ENCODE data around the gene NFIB. TPM values are rescaled to one million over a fixed set of nuclear protein-coding genes. Genes with fewer than 3 reads are reported as not detected.

Gene NFIB
- total RNA-seq, 2 donors from 2014 or later: not detected

DNA sequence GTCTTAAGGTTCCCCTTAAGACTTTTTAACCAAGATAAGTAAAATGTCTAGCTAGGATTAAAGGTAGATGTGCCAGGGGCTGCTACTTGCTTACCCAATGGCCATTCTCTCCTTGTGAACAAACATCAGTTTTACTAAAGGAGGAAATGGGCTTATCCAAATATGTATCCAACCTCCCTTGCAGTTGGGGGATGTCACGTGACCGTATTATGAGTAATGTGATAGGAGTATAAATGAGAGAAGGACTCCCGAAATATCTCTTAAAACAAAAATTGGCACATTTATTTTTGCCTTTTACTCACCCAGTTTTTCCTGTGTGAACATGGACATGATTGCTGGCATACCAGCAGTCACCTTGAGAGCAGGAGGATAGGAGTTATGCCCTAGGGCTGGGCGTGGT lies 247.9 kb downstream of the NFIB start:
- DNase-seq (ENCODE audit: low spot score in 2 of 2) (no peak), ATAC-seq (no peak)
- Mint-ChIP-seq H3K9me3 (peaks cover 4 to 8% of the 10 kb centered on the region in 2 donors), H3K27ac (no peak overlapping the region), H3K36me3 (no peaks in the 10 kb centered on the region)

DNA sequence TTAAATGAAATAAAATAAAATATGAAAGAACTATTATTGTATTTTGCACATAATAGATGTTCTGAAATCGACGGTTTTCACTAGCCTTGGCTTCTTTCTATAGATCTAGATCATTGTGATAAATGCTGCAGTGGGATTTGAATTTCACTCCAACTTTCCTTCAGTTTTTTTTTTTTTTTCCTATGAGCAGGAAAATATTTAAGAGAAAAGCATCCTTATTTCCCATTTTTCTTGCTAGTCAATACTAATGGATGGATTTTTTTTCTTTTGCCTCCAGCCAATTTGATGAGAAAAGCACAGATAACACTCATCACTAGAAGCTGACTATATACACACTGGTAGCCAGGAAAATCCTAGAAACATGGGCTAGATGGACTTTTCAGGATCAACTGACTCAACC lies 249.0 kb downstream of the NFIB start:
- Mint-ChIP-seq H3K36me3 (no peaks in the 10 kb centered on the region), H3K27ac (no peak overlapping the region), H3K9me3 (peaks cover 4 to 7% of the 10 kb centered on the region in 2 donors)
- DNase-seq (ENCODE audit: low spot score in 2 of 2) (no peak), ATAC-seq (no peak)

DNA sequence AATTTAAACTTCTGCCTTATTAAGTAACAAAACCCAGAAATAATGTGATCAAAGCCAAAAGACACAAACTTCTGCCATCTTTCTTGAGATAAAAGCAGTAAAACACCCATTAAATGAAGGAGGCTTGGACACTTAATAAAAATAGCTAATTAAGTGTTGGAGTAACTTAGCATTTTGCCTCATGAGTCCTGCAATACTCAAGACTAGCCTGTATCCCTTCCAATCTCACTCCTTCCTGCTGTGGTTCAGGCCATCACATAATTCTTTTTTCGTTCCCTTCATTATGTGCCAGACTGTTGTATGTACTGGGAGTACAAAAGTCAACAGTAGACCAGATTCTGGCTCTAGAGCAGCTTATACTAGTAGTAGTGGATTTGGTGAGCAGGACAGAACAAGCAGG lies 250.2 kb downstream of the NFIB start:
- DNase-seq (ENCODE audit: low spot score in 2 of 2) (no peak), ATAC-seq (no peak)
- Mint-ChIP-seq H3K27ac (no peak overlapping the region), H3K9me3 (peaks cover 0 to 7% of the 10 kb centered on the region in 2 donors), H3K36me3 (no peaks in the 10 kb centered on the region)

DNA sequence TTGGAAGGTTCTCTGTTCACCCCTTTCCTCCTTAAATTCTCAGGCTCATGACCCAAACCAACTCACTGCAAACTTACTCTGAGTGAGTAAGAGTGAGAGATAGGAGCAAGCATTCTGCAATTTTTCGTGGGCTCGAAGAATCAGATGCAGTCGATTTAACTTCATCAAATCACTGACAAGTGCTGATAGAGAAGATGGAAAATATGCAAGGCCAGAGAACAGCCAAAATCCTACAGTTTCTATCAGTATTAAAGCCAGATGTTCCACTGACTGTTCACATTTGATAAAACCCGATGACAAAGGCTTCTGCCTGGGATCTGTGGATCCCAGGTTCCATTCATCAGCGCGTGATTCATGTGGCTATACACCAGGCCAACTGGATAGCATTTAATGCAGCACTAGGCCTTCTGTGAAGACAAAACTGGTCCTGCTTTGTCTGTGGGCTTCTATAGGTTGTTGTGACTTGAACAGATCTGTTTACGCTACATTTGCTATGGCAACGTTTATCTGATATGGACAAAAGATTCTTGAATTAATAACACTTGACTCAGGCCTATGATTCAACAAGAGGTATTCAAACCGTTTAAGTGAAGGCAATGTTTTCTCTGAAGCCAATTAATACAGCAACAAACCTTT lies 251.2 kb downstream of the NFIB start:
- no peak for ATAC-seq
- H3K36me3 Mint-ChIP-seq: no peaks in the 10 kb centered on the region
- no peak overlapping the region for H3K27ac Mint-ChIP-seq
- DNase-seq (ENCODE audit: low spot score in 2 of 2): no peak
- H3K9me3 Mint-ChIP-seq: peaks cover 0 to 7% of the 10 kb centered on the region in 2 donors

DNA sequence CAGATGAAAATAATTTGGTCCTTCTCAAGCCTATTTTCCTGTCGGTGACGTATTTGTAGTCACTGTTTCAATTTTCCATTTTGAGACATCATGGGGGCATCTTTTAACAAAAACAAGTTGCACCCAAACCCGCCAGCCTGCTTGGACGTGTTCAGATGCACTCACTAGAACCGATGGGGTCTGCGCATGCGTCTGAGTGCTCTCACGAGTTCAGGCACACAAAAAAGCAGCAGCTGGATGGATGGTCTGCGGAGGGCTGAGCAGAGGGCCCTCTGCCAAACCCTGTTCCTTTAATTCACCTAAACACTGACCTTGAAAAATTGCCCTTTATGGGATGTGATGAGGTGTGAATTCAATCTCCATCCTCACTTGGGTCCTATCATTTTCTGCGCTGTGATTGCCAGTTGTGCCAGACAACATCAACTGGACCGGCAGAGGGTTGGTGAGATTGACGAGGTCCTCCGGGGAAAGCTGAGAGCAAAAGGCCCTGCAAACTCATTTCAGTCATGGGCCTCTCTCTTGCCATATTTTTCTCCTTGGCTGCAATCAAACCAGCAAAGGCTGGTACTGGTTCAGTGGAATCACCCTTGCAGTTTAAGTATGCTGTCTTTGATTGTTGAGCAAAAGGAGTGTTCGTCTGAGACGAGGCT lies 251.9 kb downstream of the NFIB start:
- DNase-seq (ENCODE audit: low spot score in 2 of 2) (no peak), ATAC-seq (no peak)
- Mint-ChIP-seq H3K9me3 (peaks cover 0 to 7% of the 10 kb centered on the region in 2 donors), H3K36me3 (no peaks in the 10 kb centered on the region), H3K27ac (no peak overlapping the region)

DNA sequence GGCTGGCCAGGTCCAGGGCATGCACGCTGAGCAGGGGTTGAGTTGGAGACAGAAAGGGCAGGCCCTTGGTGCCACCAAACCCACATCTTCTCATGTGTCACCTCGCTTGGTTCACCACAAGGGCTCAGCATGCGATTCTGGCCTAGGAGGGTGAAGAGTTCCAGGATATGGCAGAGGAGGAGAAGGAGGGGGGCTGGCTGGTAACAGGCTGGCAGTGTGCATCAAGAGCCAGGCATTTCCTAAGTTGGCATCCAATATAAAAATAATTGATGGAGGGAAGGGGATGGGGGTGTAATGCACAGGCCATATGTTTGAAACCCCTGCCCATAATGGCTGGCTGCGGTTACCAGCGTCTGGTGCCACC lies 255.6 kb downstream of the NFIB start:
- DNase-seq (ENCODE audit: low spot score in 2 of 2) (no peak), ATAC-seq (no peak)
- peaks cover 0 to 4% of the 10 kb centered on the region in 2 donors for H3K9me3 Mint-ChIP-seq
- no peak overlapping the region for H3K27ac Mint-ChIP-seq
- no peaks in the 10 kb centered on the region for H3K36me3 Mint-ChIP-seq

DNA sequence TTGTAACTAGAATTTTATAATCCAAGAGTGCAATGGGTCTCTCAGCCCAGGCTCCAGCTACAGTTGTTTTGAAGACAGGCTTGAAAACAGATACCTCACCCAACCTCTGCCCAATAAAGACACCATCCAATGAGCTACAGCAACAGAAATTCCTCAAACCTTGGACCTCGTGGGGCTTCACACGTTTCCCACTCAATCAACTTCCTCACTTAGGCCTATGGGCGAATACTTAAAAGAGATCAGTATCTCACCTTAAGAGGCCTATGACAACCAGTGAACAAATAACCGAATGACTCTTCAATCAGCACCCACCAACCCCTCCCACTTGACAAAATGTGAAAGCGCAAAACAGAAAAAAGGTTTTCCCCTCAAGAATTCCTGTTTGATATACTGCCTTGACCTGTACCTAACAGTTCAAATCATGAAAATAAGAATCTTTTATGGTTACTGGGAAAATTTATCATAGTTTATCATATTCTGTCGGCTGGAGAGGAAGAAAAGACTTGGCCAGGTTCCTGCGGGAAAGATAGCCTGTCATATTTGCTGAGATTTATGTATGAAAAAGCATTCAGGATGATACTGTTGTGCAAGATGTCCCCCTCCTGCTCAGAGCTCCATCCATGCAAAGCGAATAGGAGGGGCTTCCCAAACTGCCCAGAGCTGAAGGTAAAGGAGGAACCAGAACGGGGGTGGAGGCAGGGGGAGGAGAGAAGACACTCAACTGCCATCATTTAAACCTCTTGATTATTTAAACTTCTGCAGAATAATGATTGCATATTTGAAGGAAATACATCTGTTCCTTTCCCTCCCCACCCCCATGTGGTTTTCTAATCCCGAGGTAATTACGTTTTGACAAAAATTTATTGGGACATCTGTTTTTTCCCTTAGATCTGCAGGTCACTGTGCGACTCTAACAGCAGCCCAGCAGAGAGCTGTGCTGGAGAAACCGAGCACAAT lies 256.3 kb downstream of the NFIB start:
- DNase-seq (ENCODE audit: low spot score in 2 of 2): no peak
- H3K36me3 Mint-ChIP-seq: no peaks in the 10 kb centered on the region
- no peak for ATAC-seq
- H3K27ac Mint-ChIP-seq: no peak overlapping the region
- H3K9me3 Mint-ChIP-seq: peaks cover under 1 to 4% of the 10 kb centered on the region in 2 donors

DNA sequence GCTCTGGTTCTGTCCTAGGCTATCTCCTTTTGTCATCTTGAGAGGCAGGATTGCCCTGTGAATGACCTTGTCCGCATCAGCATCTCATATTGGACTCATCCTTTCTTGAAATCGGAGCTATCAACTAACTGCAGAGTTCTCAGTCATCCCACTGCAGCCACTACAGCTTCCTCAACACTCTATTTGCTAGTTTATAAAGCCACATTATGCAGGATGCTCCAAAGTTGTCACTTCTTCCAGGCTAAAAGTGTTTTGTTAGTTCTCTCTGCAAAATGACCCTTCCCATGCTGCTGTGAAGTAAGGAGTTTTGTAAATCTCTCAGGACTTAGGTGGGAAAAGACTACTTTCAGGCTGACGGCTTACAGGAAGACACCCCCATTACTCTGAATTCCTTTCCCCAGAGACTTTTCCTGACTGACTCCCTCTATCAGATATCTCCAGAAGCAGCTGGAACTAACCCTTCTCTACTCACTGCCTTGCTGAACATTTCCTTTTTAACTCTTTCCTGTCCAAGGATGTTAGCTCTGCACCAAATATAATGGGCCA lies 257.6 kb downstream of the NFIB start:
- H3K36me3 Mint-ChIP-seq: no peaks in the 10 kb centered on the region

DNA sequence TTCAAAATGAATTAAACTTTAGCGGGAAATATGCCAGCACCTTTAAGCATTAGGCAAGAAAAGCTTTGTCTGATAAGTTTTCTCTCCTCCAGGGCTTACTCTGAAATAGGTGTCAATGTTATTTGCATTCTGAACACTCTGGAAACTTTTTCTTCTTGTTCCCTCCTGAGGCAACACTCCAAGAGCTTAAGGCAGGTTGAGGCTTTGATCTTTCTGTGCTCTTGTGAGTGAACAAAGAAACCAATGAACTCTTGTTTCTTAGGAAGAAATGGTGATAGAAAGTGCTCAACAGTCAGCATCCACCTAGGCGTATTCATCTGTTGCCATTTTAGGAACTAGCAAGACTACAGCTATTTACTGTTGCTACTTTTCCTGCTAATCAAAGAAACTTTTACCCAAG lies 259.8 kb downstream of the NFIB start:
- DNase-seq (ENCODE audit: low spot score in 2 of 2) (no peak), ATAC-seq (no peak)
- peaks cover 4% of the 10 kb centered on the region in 2 donors for H3K9me3 Mint-ChIP-seq
- H3K36me3 Mint-ChIP-seq: no peaks in the 10 kb centered on the region
- H3K27ac Mint-ChIP-seq: no peak overlapping the region

More for the DNA sequence above, 257.6 kb downstream of the NFIB start:
- peaks cover 4% of the 10 kb centered on the region in 2 donors for H3K9me3 Mint-ChIP-seq
- ATAC-seq: no peak
- H3K27ac Mint-ChIP-seq: no peak overlapping the region
- DNase-seq (ENCODE audit: low spot score in 2 of 2): no peak

DNA sequence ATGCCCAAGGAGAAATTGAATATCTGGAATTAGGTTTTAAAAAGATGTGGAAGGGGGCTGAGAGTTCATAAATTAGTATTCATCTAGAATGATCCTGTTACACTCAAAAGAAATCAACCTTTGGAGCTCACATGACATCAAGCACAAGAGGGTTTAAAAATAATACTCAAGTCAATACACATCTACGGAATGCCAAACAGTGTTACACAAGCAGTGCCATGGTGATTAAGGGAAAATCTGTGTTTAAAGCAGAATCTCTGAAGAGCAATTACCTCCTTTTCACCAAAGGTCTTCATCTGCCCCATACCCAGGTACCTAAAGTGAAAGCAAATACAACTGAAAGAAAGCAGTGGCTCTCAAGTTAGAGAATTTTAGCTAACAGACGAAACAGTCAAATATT lies 261.6 kb downstream of the NFIB start:
- ATAC-seq: no peak
- DNase-seq (ENCODE audit: low spot score in 2 of 2): no peak
- H3K36me3 Mint-ChIP-seq: no peaks in the 10 kb centered on the region
- H3K9me3 Mint-ChIP-seq: peaks cover under 1 to 4% of the 10 kb centered on the region in 2 donors
- no peak overlapping the region for H3K27ac Mint-ChIP-seq

DNA sequence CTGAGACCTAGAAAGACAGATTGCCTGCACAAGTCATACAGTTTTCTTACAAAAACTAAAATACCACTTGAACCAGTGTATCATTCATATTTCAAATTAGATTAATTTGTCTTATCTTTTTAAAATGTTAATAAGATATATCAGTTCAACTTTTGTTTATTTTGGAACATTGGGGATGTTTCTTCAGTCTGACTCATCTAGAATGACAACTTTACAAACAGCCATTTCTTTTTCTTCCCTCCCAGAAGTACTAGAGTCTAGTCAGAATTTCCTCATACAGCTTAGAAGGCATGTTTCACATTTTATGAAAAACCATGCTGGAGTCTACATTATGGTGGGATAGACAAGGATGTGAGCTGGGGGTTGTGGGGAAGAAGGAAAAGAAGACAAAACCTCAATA lies 262.5 kb downstream of the NFIB start:
- peaks cover 0 to 4% of the 10 kb centered on the region in 2 donors for H3K9me3 Mint-ChIP-seq
- H3K27ac Mint-ChIP-seq: no peak overlapping the region
- H3K36me3 Mint-ChIP-seq: no peaks in the 10 kb centered on the region
- DNase-seq (ENCODE audit: low spot score in 2 of 2) (no peak), ATAC-seq (no peak)

DNA sequence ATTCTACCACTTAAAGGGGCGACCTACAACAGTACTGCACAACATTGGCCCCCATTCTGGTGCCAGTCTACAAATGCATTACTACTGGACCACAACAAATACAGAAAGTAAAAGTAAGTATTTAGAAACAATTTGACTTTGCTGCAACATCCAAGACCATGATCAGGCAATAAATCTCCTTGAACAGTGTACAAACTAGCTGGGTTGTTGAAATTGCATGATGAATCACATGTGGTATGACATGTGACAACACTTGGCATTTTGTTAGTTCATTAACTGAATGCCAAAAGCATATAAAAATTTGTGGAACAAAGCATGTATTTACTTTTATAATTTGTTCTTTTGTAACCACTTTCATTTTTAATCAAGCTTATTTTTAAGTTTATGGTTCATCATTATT lies 270.5 kb downstream of the NFIB start:
- DNase-seq (ENCODE audit: low spot score in 2 of 2) (no peak), ATAC-seq (no peak)
- H3K9me3 Mint-ChIP-seq: peaks cover 3 to 5% of the 10 kb centered on the region in 2 donors
- H3K36me3 Mint-ChIP-seq: no peaks in the 10 kb centered on the region
- no peak overlapping the region for H3K27ac Mint-ChIP-seq

DNA sequence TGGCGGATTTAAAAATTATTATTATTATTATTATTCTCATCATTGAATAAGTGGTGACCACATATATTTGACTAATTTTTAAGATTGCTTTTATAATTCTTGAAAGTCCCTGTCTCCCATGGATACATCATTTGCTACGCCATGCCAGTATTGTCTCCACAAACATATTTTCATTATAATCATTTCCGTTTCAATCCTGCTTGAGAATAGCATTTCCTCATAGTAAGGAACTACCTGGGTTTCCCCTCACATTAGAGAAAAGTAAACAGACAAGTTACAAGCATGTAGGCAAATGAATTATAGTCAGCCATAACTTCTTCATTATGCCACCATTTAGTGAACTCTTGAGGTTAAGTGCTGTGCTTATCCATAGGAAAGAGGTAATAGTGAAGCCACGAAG lies 276.6 kb downstream of the NFIB start:
- ATAC-seq (no peak), DNase-seq (ENCODE audit: low spot score in 2 of 2) (no peak)
- Mint-ChIP-seq H3K27ac (no peak overlapping the region), H3K9me3 (peaks cover 16 to 18% of the 10 kb centered on the region in 2 donors), H3K36me3 (peaks cover 0 to 6% of the 10 kb centered on the region in 2 donors)

DNA sequence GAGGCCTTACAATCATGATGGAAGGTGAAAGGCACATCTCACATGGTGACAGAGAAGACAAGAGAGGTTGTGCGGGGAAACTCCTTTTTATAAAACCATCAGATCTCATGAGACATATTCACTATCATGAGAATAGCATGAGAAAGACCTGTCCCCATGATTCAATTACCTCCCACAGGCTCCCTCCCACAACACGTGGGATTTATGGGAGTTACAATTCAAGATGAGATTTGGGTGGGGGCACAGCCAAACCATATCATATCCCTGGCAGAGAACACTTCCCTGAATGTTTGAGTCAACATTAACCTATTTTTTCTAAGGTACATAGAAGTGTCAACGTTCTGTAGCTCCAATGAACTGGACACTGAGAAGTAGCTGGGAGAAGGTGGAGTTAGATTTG lies 280.9 kb downstream of the NFIB start:
- Mint-ChIP-seq H3K36me3 (peaks cover 0 to 6% of the 10 kb centered on the region in 2 donors), H3K27ac (no peak overlapping the region), H3K9me3 (peaks cover 14 to 15% of the 10 kb centered on the region in 2 donors)
- ATAC-seq: no peak
- no peak for DNase-seq (ENCODE audit: low spot score in 2 of 2)
